GM21515 (cell line): Measurements from ENCODE around the gene DDX43.
"Not testable (repeated sequence)": the region's sequence is repeated elsewhere in the genome, so short reads cannot be mapped to it uniquely, and the experiment has no call there.

Experiments used
- ATAC-seq: cut with Tn5 transposase; IDR thresholded peaks from one replicate; pipeline ENCODE4 v1.9.1; 2021; ENCODE audit not compliant: unreplicated experiment

DDX43 gene

DNA sequence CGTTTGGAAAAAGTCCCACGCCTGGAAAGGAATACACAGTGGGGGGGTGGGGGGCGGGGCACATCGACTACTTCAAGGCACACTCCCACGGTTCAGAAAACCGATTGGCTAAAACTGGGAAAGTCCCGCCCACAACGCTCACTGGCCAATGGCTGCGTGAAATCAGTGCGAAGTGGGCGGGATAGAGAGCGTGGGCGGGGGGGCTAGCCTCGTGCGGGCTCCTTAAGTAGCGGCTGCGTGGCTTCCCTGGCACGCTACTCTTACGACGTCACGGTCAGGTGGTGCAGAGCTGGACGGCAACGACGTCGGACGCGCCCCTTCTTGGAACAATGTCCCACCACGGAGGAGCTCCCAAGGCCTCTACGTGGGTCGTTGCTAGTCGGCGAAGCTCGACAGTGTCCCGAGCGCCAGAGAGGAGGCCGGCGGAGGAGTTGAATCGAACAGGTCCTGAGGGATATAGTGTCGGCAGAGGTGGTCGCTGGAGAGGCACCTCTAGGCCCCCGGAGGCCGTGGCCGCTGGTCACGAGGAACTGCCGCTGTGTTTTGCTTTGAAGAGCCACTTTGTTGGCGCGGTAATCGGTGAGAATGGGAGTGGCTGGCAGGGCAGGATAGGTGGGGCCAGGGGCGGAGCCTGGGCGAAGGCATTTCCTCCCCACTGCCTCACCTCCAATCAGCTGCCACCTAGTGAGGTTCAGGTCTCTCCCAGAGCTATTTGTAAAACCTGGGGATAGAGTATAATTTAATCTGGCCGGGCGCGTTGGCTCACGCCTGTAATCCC lies at the start of gene DDX43:
DDX43 (plus strand) TSS at position 252 of the 778 bp plus-strand sequence; CDS start at position 330, 78 bp downstream.
- ATAC-seq, result no peak

DNA sequence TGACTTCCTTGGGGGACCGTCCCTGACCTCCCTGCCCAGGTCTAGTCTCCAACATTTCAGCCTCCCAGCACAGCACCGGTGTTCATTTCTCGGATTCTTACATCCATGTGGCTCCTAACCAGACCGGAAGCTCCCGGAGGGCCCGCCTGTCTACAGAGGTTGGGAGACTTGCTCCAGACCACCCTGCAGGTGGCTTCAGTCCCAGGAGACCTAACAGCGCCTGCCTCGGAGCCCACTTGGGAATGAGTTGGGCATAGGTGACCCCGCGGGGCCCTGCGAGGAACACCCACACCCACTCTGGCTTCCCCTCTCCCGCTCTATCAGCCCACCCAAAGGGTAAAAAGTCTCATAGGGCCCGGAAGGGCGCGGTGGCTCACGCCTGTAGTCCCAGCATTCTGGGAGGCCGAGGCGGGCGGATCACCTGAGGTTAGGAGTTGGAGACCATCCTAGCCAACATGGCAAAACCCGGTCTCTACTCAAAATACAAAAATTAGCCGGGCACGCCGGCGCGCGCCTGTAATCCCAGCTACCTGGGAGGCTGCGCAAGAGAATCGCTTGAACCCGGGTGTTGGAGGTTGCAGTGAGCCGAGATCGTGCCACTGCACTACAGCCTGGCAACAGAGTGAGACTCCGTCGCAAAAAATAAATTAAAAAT lies 46.0 kb upstream of the DDX43 start:
- ATAC-seq, result no peak

DNA sequence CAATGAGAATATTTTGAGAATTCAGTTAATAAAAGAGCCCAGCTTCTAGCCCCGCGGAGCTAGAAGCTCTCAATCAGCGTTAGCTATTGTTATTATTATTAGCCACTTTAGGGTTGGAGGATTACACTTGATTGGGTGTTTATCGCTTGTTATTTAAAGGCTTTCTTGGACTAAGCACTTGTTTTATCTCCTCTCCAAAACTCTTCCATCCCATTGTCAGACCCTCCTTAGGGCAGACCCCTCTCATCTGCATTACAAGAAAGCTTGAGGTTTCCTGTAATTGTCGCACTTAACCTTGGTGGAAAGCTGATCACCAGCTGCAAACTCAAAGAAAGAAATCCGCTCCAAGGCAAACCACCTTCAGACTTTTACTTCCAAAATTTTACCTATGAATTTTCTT lies 45.3 kb upstream of the DDX43 start:
- ATAC-seq, result no peak

DNA sequence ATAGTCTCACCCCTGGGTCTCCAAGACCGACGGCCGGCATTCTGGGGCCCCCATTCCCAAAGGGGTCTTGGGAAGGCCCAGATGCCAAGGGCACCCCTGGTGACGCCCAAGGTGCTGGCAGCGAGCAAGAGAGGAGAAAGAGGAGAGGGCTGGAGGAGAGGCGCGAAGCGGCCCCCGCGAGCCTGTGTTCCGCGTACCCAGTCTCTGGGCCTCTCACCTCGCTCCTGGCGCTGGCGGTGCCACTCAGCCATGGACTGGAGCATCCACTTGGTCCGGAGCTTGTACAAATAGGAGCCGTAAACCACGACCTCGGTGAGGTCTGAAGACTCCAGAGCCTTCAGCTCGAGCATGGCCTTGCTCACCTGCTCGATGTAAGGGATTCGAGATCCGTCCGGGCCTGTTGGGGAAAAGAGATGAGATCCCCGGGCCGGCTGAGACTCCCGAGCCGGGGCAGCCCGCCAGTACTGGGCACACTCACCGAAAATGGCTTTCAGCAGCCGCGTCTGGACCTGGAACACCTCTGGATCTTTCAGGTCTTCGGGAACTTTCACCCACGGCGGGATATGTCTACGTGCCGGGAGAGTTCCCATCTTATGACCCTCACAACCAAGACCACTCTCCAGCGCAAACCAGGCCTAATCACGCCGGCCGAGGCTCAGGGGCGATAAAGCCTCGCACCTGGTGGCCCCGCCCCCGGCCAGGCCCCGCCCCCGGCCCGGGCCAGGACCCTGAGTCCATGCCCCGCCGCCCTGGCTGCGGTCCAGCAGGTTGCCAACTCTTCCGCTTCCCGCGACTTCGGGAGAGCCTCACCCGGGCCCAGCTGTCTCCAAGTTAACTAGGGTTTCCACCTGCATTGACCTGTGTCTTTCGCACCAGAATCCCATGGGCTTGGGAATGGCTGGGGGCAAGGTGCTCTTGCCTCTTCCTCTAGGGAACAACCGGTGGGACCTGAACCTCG lies 40.7 kb upstream of the DDX43 start, which contains the start of gene DPPA5:
DPPA5 (minus strand) TSS at position 641 of the 958 bp plus-strand sequence; CDS start at position 590, 51 bp downstream.
- ATAC-seq, result no peak

DNA sequence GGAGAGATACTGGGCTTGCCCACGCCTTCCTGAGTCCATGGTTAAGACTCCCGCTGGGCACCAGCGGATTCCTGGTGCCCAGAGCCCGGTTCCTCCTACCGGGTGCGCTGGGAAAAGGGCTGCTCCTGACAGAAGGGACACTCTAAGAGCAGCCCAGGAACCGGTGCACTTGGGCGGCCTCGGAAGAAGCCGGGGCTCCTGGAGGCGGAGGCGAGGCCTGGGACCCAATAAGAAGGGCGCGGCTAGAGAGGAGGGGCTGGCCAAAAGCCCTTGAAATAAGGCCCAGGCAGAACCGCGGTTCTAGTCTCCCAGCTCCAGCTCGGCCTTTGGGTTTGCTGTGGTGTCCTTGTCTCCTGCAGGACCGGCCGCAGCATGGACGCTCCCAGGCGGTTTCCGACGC lies 32.3 kb upstream of the DDX43 start, which contains the start of gene KHDC3L:
KHDC3L (plus strand) TSS at position 301 of the 400 bp plus-strand sequence; CDS start at position 373, 72 bp downstream.
- no peak for ATAC-seq

DNA sequence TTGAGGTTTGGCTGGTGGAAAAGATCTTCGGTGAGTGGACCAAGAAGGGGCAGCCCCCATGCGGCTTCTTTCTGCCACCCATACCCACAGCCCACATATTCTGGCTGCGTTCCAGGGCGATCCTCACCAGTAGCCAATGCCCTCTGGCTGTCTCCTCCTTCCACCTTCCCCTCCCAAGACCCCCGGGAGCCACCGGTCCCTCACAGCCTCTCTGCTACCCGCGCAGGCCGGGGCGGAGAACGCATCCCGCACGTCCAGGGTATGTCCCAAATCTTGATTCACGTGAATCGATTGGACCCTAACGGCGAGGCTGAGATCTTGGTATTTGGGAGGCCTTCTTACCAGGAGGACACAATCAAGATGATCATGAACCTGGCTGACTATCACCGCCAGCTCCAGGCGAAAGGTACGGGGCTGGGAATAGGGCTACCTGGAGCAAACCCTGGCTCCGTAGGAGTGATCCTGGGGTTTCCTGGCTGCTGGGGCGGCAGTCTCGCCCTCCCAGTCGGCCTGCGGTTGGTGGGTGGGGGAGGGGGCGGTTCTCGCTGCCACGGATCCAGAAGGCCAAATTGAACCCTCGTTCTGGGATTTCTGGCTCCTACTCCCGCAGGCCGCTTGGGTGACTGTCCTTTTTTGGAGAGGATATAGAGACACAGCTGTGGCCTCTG lies 31.6 kb upstream of the DDX43 start:
- no peak for ATAC-seq

DNA sequence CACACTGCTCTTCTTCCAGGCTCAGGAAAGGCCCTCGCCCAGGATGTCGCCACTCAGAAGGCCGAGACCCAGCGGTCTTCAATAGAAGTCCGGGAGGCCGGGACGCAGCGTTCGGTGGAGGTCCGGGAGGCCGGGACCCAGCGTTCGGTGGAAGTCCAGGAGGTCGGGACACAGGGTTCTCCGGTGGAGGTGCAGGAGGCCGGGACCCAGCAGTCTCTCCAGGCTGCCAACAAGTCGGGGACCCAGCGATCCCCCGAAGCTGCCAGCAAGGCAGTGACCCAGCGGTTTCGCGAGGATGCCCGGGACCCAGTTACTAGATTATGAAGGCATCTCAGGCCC lies 31.1 kb upstream of the DDX43 start:
- ATAC-seq, result no peak

DNA sequence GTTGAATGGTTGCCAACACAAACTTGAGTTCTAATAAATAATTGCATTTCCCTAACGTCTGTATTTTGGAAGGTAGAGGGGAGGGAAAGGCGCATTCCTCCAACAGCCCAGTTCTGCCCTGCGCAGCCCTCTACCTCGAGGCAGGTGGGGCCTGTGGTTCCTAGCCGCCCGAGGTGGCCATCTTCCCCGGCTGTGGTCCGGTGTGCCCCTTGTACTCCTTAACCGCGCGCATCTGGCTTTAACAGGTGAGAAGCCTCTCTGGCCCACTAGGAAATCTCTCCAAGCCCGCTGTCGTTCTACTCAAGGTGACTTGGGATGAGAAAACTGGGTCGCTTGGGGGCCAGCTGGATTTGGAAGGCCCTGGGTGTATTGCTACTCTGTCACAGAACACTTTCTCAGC lies 30.5 kb upstream of the DDX43 start:
- ATAC-seq, result no peak

DNA sequence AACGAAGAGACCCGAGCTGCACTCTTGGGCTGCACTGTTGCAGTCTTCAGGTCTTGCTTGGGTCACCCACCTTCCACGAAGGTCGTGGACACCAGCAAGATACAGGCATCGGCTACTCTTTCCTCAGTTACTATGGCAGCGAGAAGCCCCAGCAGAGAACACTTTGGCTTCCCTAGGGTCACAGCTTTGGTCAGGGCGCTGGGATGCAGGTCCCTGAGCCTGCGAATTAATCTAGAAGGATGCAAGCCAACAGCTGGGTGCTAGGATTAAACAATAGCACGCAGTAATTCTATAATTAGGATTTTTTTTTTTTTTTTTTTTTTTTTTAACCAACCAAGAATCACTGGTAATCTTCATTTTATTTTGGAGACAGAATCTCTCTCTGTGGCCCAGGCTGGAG lies 30.1 kb upstream of the DDX43 start:
- no peak for ATAC-seq

DNA sequence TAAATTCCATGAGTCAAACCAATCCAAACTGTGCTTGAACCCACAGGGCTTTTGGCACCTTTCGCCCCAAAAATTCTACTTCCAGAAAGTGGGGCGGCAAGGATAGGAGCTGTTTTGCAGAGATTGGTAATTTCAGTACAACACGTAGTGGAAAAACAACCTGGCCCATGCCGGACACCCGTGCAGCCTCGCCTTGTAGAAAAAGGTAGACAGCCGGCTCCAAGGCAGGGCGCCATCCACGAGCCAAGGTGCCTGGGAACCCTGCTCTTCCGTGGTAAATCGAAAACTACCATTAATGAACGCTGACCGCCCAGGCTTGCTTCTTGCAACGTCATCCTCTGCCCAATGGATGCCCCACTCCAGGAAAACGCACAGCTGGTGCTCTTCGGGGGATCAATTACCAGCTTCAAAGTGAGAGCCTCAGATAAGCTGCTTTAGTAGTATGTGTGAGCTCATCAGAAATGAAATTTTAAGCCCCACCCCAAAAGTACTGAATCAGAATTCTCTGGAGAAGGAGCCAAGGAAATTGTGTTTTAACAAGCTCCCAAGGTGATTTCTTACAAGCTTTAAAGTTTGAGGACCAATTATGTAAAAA lies 26.8 kb upstream of the DDX43 start:
- no peak for ATAC-seq

DNA sequence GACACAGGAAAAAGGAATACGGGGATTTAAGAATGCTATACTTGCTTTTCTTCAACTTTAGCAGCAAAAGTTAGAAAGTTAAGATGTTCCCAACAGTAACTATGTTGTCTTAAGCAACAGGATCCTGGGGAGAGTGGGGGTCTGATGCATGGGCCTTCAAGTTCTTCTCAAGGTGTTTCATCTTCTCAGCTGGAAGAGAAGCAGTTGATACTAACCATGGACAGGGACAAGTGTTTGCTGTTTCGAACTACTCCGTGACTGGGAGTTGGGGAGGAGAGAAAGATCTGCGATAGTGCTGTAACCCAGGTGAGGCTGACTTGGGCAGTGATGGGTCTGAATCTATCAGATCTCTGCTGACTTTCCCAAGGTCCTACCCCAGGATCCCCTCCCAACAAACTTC lies 26.0 kb upstream of the DDX43 start:
- ATAC-seq, result no peak

DNA sequence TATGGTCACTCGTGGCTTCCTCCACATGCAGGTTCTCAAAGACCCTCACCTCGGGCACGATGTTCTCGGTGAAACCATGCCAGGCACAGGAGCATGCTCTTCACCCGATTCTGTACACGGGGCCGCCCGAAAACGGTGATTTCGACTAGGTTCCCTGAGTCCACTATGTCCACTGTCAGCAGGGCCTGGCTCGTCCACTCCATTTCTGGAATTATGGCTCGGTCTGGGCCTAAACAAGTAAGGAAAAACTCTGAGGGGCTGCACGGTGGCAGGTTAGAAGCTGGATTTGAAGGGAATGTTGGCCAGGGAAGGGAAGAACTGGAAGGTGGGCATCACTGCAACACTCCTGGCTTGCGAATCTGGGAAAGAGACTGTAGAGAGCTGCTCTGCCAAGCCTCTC lies 25.5 kb upstream of the DDX43 start:
- ATAC-seq, result no peak

DNA sequence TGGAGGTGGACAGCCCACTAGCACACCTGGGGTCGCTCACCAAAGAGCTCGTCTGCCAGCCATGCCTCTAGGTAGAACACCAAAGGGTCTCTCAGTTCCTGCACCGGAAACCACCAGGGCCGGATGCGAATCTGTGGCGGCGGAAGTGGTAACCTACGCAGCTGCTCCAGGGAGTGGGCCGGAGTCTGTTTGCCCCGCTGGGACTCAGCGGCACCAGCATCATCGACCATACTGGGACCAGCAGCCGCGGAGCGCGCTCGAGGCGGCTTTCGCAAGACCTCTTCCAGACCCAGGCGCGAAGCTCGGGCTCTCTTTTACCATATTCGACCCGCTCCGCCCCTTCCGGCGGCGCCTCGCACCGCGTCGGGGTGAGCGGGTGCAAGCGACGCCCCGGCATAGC lies 25.1 kb upstream of the DDX43 start, which contains the start of gene OOEP:
OOEP (minus strand) TSS at position 335 of the 400 bp plus-strand sequence; CDS start at position 230, 105 bp downstream.
- ATAC-seq, result no peak

DNA sequence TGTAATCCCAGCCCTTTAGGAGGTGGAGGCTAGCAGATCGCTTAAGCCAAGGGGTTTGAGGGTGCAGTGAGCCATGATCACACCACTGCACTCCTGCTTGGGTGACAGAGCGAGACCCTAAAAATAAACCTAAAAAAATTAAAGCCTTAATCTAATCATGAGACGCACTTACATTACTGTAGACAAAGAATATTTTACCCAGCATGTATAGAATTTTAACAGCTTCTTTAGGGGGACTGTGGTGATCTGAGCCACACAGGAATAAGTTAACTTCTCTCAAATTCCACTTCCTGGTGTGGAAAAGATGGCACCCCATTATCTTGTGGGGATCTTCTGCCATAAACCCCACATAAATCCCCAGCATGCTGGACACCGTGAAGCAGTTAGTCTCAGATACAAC lies 22.6 kb upstream of the DDX43 start:
- ATAC-seq, result no peak

DNA sequence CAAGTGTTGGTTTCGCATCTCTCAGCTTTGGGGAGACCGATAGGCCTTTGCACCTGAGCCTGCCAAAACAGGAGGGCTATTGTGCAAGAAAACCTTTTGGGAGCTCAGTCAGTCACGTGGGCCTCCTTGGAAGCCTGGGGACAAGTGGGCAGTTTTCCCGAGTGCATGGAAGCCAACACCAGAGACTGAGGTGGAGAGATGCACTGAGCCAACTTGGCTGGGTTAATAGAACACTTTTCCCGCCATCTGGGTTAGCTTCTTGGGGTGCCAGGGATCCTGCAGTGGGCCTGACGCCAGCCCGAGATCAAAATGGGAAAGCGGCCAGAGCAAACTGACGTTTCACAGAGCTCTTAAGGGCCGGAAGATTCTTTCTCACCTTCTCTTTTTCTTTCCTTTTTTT lies 22.1 kb upstream of the DDX43 start:
- no peak for ATAC-seq

DNA sequence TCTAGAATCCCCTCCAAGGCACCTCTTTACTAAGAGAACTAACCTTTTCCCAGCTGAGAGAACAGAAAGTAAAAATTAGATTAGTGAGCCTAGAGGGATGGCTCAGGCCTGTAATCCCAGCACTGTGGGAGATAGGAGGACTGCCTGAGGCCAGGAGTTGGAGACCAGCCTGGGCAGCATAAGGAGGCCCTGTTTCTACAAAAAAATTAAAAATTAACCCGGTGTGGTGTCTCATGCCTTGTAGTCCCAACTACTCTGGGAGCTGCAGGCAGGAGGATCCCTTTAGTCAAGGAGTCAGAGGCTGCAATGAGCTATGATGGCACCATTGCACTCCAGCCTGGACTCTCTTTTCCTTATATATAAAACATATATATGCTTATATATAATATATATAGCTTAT lies 19.4 kb upstream of the DDX43 start:
- ATAC-seq, result no peak

DNA sequence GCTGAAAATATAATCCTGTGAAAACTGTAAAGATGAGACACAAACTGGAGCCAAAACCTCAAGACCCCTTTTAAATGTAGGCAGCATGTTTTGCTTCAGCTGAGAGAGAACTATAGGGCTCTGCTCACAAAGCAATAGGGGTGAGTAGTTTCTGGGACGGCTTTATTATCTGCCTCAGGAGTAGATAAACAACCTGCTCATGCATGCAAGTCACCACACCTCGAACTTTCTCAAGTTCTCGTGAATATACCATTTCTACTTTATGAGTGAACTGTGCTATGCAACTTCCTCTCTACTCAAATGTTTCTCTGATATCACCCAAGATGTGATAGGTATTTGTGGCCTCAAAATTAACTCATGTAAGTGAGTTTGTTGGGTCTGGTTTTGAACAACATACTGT lies 17.4 kb upstream of the DDX43 start:
- ATAC-seq, result no peak

DNA sequence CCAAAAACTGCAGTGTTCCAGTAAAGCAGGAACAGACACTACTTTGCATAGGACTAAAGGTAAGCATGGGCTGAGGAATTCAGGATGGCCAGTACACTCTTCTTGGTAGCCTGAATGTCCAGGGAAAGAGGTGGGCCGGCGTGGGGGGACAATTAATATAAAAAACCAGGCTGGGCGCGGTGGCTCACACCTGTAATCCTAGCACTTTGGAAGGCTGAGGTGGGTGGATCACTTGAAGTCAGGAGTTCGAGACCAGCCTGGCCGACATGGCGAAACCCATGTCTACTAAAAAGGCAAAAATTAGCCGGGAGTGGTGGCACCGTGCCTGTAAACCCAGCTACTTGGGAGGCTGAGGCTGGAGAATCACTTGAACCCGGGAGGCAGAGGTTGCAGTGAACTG lies 13.1 kb upstream of the DDX43 start:
- not testable (repeated sequence) for ATAC-seq

DNA sequence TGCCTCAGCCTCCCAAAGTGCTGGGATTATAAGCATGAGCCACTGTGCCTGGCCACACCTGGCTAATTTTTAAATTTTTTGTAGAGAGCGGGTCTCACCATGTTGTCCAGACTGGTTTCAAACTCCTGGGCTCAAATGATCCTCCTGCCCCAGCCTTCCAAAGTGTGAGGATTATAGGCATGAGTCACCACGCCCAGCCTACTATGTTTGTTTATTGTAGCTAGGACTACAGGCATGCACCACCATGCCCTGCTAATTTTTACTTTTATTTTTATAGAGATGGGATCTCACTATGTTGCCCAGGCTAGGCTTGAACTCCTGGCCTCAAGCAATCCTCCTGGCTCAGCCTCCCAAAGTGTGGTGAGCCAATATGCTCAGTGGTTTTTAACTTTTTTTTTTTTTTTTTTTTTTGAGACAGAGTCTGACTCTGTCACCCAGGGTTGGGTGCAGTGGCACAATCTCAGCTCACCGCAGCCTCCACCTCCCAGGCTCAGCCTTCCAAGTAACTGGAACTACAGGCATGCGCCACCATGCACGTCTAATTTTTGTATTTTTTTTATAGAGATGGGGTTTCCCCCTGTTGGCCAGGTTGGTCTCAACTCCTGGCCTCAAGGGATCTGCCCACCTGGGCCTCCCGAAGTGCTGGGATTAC lies 12.0 kb upstream of the DDX43 start:
- ATAC-seq, result no peak

DNA sequence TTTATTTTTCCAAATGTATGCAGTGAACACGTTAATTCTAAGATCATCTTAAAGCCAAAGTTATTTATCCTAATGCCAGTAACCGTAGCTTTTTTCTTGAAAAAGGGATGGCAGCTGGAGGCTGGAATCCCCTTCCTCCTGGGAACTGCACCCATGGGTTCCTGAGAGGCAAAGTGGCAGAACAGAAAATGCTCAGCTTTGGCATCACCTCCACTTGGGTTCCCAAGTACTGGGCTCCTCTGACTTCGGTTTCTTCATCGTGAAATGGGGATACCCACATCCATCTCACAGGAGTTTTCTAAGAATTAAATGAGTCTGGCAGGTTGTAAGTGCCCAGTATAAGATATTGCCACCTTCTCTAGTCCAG lies 6.2 kb upstream of the DDX43 start:
- ATAC-seq, result no peak
